ENCODE data around the gene SERGEF.
A peak's percentile ranks its signal among the peaks of the same experiment; 100 is the strongest.

SERGEF gene

GRCh38 chr11:17816232-17816931 lies 196.5 kb downstream of the SERGEF start:
- peaks cover 22% of the 10 kb centered on the region for H3K4me1 ChIP-seq
- H3K4me2 ChIP-seq (ENCODE audit: low read length), result no peak overlapping the region
- H3K79me2 ChIP-seq, result no peaks in the 10 kb centered on the region
- H3K27ac ChIP-seq, result no peak overlapping the region
- no peak overlapping the region for H3K9ac ChIP-seq
- H3K4me3 ChIP-seq (ENCODE audit: low read depth, low read length), result no peak overlapping the region
- no peaks in the 10 kb centered on the region for H3K27me3 ChIP-seq (ENCODE audit: control insufficient read depth, insufficient read depth, low read length)
- H3K9me3 ChIP-seq (ENCODE audit: control insufficient read depth, low read length), result no peaks in the 10 kb centered on the region
- H3K36me3 ChIP-seq (ENCODE audit: control insufficient read depth, insufficient read depth, low read length), result no peaks in the 10 kb centered on the region
- TF ChIP-seq CTCF (IDR thresholded peaks at IDR 0.05), result no peak
- H2AFZ ChIP-seq, result no peak overlapping the region

DNA sequence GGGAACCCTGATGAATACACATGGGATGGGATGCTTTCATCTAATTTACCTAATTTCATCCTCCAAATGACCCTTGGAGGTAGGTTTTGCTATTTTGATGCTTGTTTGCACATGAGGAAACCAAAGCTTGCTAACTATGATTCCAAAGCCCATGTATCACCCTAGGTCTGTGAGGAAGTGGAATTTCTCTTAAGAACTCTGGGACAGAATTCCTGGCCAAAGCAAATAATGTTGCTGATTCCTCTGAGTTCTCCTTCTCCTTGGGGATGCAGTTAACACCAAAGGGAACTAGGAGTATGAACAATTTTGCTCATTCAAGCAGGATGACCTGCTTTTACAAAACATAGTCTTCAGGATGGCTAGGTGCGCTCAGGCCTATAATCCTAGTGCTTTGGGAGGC lies 198.3 kb downstream of the SERGEF start:
- H3K36me3 ChIP-seq (ENCODE audit: control insufficient read depth, insufficient read depth, low read length), result no peaks in the 10 kb centered on the region
- no peak overlapping the region for H3K4me2 ChIP-seq (ENCODE audit: low read length)
- H3K79me2 ChIP-seq, result no peaks in the 10 kb centered on the region
- peaks cover 27% of the 10 kb centered on the region for H3K4me1 ChIP-seq
- H3K27ac ChIP-seq, result no peak overlapping the region
- H3K9ac ChIP-seq, result no peak overlapping the region
- no peaks in the 10 kb centered on the region for H3K27me3 ChIP-seq (ENCODE audit: control insufficient read depth, insufficient read depth, low read length)
- H3K9me3 ChIP-seq (ENCODE audit: control insufficient read depth, low read length), result no peaks in the 10 kb centered on the region
- TF ChIP-seq CTCF (IDR thresholded peaks at IDR 0.05), result no peak
- H2AFZ ChIP-seq, result no peak overlapping the region
- no peak overlapping the region for H3K4me3 ChIP-seq (ENCODE audit: low read depth, low read length)

DNA sequence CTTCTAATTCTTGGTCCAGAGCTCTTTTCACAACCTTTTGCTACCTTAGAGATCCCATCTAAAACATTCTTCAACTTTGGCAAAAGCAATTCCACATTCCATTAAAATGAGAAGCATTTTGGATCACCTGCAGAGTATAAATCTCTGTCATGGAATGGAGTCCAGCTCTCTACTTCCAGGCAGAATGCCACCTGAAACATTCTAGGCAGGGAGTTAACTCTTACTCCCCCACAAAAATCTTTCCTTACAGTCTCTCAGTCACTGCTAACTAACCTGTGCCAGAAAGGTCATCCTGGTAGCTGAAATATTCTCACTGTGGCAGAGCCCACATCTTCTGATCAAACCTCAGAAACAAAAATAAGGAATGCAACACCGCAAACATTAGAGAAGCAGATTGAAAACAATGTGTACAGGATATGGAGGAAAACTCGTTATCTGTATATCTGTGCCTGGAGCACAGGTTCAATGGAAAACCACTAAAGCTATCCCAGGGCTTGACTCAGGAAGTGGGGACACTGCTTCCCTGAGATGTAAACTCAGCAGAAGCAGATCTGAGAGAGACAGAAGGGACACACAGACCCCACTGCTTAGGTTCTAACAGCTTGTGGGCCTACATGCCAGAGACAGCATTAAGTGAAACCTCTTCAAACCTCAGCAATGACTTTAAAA lies 199.3 kb downstream of the SERGEF start:
- TF ChIP-seq CTCF (IDR thresholded peaks at IDR 0.05), result no peak
- no peak overlapping the region for H3K4me3 ChIP-seq (ENCODE audit: low read depth, low read length)
- peaks cover 27% of the 10 kb centered on the region for H3K4me1 ChIP-seq
- H3K4me2 ChIP-seq (ENCODE audit: low read length), result no peak overlapping the region
- no peaks in the 10 kb centered on the region for H3K27me3 ChIP-seq (ENCODE audit: control insufficient read depth, insufficient read depth, low read length)
- no peaks in the 10 kb centered on the region for H3K79me2 ChIP-seq
- H3K9ac ChIP-seq, result no peak overlapping the region
- H3K9me3 ChIP-seq (ENCODE audit: control insufficient read depth, low read length), result no peaks in the 10 kb centered on the region
- no peak overlapping the region for H2AFZ ChIP-seq
- H3K27ac ChIP-seq, result peak overlapping the region; percentile 49
- H3K36me3 ChIP-seq (ENCODE audit: control insufficient read depth, insufficient read depth, low read length), result no peaks in the 10 kb centered on the region

- TF ChIP-seq CTCF (IDR thresholded peaks at IDR 0.05), result no peak
- Histone ChIP-seq H2AFZ (no peak overlapping the region), H3K79me2 (no peaks in the 10 kb centered on the region), H3K4me3 (ENCODE audit: low read depth, low read length) (no peak overlapping the region), H3K4me2 (ENCODE audit: low read length) (no peak overlapping the region), H3K27me3 (ENCODE audit: control insufficient read depth, insufficient read depth, low read length) (no peaks in the 10 kb centered on the region), H3K4me1 (peaks cover 27% of the 10 kb centered on the region), H3K9ac (no peak overlapping the region), H3K9me3 (ENCODE audit: control insufficient read depth, low read length) (no peaks in the 10 kb centered on the region), H3K36me3 (ENCODE audit: control insufficient read depth, insufficient read depth, low read length) (no peaks in the 10 kb centered on the region), H3K27ac (peak overlapping the region; percentile 49)
Observed at GRCh38 chr11:17812865-17813187, 200.0 kb downstream of the SERGEF start.
